ENCODE measurements around the gene ACP5.

DNA sequence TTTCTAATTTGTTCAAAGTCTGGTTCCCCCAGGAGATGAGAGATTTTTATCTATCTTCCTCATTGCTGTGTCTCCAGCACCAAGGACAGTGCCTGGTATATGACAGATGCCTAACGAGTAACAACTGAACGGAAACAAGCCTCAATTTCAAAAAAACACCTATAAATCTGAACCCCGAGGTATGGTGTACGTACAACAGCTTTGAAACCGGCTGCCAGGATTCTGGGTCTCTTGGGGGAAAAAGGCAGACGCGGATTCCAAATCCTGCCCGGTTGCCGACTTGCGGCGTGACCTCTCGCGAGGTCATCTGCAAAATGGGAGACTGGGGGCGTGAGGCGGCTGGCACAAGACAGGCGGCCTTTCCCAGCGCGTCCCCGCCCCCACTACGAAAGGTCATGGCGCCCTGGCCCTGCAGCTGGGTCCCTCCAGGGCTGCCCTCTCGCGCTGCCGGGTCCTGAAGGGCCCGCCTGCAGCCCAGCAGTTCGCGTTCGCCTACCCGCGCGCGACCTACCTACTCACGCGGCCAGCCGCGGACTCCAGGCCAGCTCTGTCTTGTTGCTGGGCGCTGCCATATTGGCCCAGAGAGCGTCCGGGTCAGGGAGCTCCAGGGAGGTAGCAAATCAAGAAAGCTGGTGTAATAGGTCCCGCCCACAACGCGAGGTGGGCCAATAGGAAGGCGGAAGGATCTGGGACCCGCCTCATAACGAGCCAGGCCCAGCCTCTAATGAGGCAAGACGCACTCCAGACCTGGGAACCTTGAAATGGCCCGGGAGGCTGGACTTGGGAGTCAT is 48.7 kb downstream of the ACP5 start, which contains the start of gene ECSIT:
- TF ChIP-seq, protein P1, sequence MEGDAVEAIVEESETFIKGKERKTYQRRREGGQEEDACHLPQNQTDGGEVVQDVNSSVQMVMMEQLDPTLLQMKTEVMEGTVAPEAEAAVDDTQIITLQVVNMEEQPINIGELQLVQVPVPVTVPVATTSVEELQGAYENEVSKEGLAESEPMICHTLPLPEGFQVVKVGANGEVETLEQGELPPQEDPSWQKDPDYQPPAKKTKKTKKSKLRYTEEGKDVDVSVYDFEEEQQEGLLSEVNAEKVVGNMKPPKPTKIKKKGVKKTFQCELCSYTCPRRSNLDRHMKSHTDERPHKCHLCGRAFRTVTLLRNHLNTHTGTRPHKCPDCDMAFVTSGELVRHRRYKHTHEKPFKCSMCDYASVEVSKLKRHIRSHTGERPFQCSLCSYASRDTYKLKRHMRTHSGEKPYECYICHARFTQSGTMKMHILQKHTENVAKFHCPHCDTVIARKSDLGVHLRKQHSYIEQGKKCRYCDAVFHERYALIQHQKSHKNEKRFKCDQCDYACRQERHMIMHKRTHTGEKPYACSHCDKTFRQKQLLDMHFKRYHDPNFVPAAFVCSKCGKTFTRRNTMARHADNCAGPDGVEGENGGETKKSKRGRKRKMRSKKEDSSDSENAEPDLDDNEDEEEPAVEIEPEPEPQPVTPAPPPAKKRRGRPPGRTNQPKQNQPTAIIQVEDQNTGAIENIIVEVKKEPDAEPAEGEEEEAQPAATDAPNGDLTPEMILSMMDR (IDR thresholded peaks at IDR 0.05): no peak
- TF ChIP-seq POLR2AphosphoS5 (IDR thresholded peaks at IDR 0.05; ENCODE audit: low read depth, low read length): no peak; the same call in 1 of the 2 replicates

All from Panc1 (cell line).